HepG2 (cell line): ENCODE measurements around the gene ATRN. TPM values are rescaled to one million over a fixed set of nuclear protein-coding genes. Genes with fewer than 3 reads are reported as not detected.

Source experiments
- ATAC-seq: fragments of 200-7000 bp; cut with Tn5 transposase; 3 replicates; pipeline ENCODE4 v1.9.1; 2020; ENCODE audit warnings: mild to moderate bottlenecking, moderate library complexity
- BruUV-seq: library from RNA; stranded (reverse); fragments of 400-500 nt; replicated peaks from 2 replicates; lab custom pipeline; 2021; lab: Mats Ljungman, UMichigan
- CTCF ChIA-PET: fragments of 300-600 bp; formaldehyde crosslinking; extraction: SDS; loops from one replicate; lab custom pipeline; 2021; ENCODE audit warnings: low total read pairs, inconsistent platforms, low intra/inter-chr PET ratio; lab: Yijun Ruan, JAX
- POLR2A ChIA-PET: fragments of 350-600 bp; sonication (Branson Sonifier 250); formaldehyde crosslinking; loops from one replicate; lab custom pipeline; 2020; ENCODE audit warnings: antibody characterized with exemption, inconsistent platforms; lab: Yijun Ruan, JAX
- DNase-seq: peaks from one replicate; pipeline ENCODE4 v3.0.0-alpha.2; 2015; ENCODE audit warnings: low spot score
- FAIRE-seq: peaks from 3 replicates; lab custom pipeline; 2011; peaks lifted over from hg19 to GRCh38; lab: Jason Lieb, UNC
- H2AFZ ChIP-seq: one replicate; pipeline ENCODE4 v1.6.1; 2011; ENCODE audit warnings: low read length, inconsistent platforms
- H3K27ac ChIP-seq: fragments of 300-600 bp; 3 replicates; pipeline ENCODE4 v1.8.0; 2011; ENCODE audit warnings: mixed run types, mild to moderate bottlenecking, mixed read lengths, low read length, inconsistent platforms; ENCODE audit not compliant: insufficient read depth; ENCODE audit errors: extremely low read length
- H3K27me3 ChIP-seq, 2 experiments: fragments of 200-600 bp in 1 of 2; 2 replicates in 1 of 2; 3 replicates in 1 of 2; pipeline versions ENCODE4 v1.6.0 to v1.8.0; 2011; ENCODE audit warnings: low read length in 2 of 2, mild to moderate bottlenecking in 2 of 2, moderate library complexity in 2 of 2, inconsistent platforms in 1 of 2; ENCODE audit not compliant: insufficient read depth in 2 of 2, control insufficient read depth in 1 of 2
- H3K36me3 ChIP-seq, 2 experiments: fragments of 200-600 bp in 1 of 2; replicated peaks in 1 of 2; 2 replicates in 1 of 2; 3 replicates in 1 of 2; pipeline versions ENCODE4 v1.5.1 to v1.8.0; 2011; ENCODE audit warnings: low read length in 2 of 2, inconsistent platforms in 1 of 2; ENCODE audit not compliant: insufficient read depth in 2 of 2, control insufficient read depth in 1 of 2
- H3K4me1 ChIP-seq: 2 replicates; pipeline ENCODE4 v1.5.1; 2012; ENCODE audit warnings: low read length, inconsistent platforms; ENCODE audit not compliant: insufficient read depth
- H3K4me2 ChIP-seq: 2 replicates; pipeline ENCODE4 v1.6.0; 2011; ENCODE audit warnings: low read depth, low read length, inconsistent platforms
- H3K4me3 ChIP-seq, 3 experiments: fragments of 200-600 bp in 1 of 3; sonication (generic), shearing (Covaris generic) in 1 of 3; replicated peaks in 1 of 3; 2 replicates each; pipeline ENCODE4 v1.5.1; 2011 to 2016; ENCODE audit warnings: low read length in 3 of 3, inconsistent platforms in 2 of 3, low read depth in 2 of 3, mild to moderate bottlenecking in 2 of 3, control low read depth in 1 of 3, mixed read lengths in 1 of 3; ENCODE audit not compliant: insufficient read depth in 1 of 3
- H3K79me2 ChIP-seq: one replicate; pipeline ENCODE4 v1.6.1; 2011; ENCODE audit warnings: low read length, inconsistent platforms; ENCODE audit not compliant: insufficient read depth
- H3K9ac ChIP-seq: 2 replicates; pipeline ENCODE4 v1.6.0; 2011; ENCODE audit warnings: mild to moderate bottlenecking, low read depth, low read length, inconsistent platforms; ENCODE audit not compliant: insufficient read depth
- H3K9me3 ChIP-seq: 2 replicates; pipeline ENCODE4 v1.5.1; 2012; ENCODE audit warnings: mild to moderate bottlenecking, low read length
- H4K20me1 ChIP-seq: 2 replicates; pipeline ENCODE4 v1.6.0; 2011; ENCODE audit warnings: inconsistent platforms, mild to moderate bottlenecking, low read length, moderate library complexity; ENCODE audit not compliant: insufficient read depth
- CEBPG ChIP-seq: IDR thresholded peaks from 2 replicates; pipeline ENCODE4 v1.6.1; 2016
- GATA4 ChIP-seq: sonication (generic); IDR thresholded peaks from 2 replicates; pipeline ENCODE4 v1.6.1; 2016; ENCODE audit warnings: antibody characterized with exemption, low read depth, borderline replicate concordance
- HMG20B ChIP-seq: conservative IDR thresholded peaks from 2 replicates; pipeline ENCODE4 v1.6.1; 2016; ENCODE audit warnings: missing genetic modification reagents, missing compliant biosample characterization
- HNF4G ChIP-seq, 2 experiments: sonication (generic) in 1 of 2; formaldehyde crosslinking in 1 of 2; IDR thresholded peaks; 2 replicates each; pipeline versions ENCODE4 v1.4.0 to v1.6.1; 2011 to 2020; ENCODE audit warnings: borderline replicate concordance in 2 of 2, low read depth in 2 of 2, mild to moderate bottlenecking in 2 of 2, low read length in 1 of 2, missing genetic modification reagents in 1 of 2, moderate library complexity in 1 of 2
- KAT8 ChIP-seq: IDR thresholded peaks from 2 replicates; pipeline ENCODE4 v1.6.1; 2016; ENCODE audit warnings: missing genetic modification reagents, missing compliant biosample characterization
- NFAT5 ChIP-seq: sonication (generic); formaldehyde crosslinking; IDR thresholded peaks from 2 replicates; pipeline ENCODE4 v1.4.0; 2020; ENCODE audit warnings: missing genetic modification reagents
- PAF1 ChIP-seq: IDR thresholded peaks from 2 replicates; pipeline ENCODE4 v1.6.1; 2016; ENCODE audit warnings: missing genetic modification reagents, missing compliant biosample characterization
- POGZ ChIP-seq: sonication (generic); formaldehyde crosslinking; IDR thresholded peaks from 2 replicates; pipeline ENCODE4 v1.4.0; 2020; ENCODE audit warnings: mild to moderate bottlenecking, missing genetic modification reagents
- SMAD9 ChIP-seq: sonication (generic); formaldehyde crosslinking; IDR thresholded peaks from 2 replicates; pipeline ENCODE4 v1.5.1; 2020; ENCODE audit warnings: mild to moderate bottlenecking, missing genetic modification reagents
- TEAD3 ChIP-seq: optimal IDR thresholded peaks from 2 replicates; pipeline ENCODE3; 2016; ENCODE audit warnings: borderline replicate concordance
- ZNF350 ChIP-seq: sonication (generic); formaldehyde crosslinking; IDR thresholded peaks from 2 replicates; pipeline ENCODE4 v1.4.0; 2020; ENCODE audit warnings: mild to moderate bottlenecking, low read depth, missing genetic modification reagents, borderline replicate concordance
- ZNF432 ChIP-seq: sonication (generic); formaldehyde crosslinking; IDR thresholded peaks from 2 replicates; pipeline ENCODE4 v1.5.0; 2020; ENCODE audit warnings: missing genetic modification reagents, mild to moderate bottlenecking, borderline replicate concordance
- ZNF501 ChIP-seq: sonication (generic); formaldehyde crosslinking; IDR thresholded peaks from 2 replicates; pipeline ENCODE4 v1.5.1; 2020; ENCODE audit warnings: mild to moderate bottlenecking, moderate library complexity, missing genetic modification reagents
- ZSCAN31 ChIP-seq: sonication (generic); formaldehyde crosslinking; IDR thresholded peaks from 2 replicates; pipeline ENCODE4 v1.5.0; 2020; ENCODE audit warnings: low read depth, mild to moderate bottlenecking, missing genetic modification reagents
- WGBS: methylation state at CpG from one replicate; pipeline ENCODE4 v1.1.6; 2017; ENCODE audit warnings: low lambda C conversion rate; 5-methylcytosine and 5-hydroxymethylcytosine counted together
- in situ Hi-C: cut with HindIII; loops from 2 replicates; pipeline ENCODE4 v1.10.0; 2017; ENCODE audit warnings: low pct_unique_long_range_greater_than_20kb; ENCODE audit not compliant: extremely low pct_ligation_motif_present
- intact Hi-C: fragments of 100-400 bp; cut with micrococcal nuclease; formaldehyde crosslinking; loops from one replicate; pipeline ENCODE4 v1.10.0; 2022; ENCODE audit not compliant: unreplicated experiment
- polyA plus RNA-seq, 8 experiments: library from polyadenylated mRNA; depleted of rRNA in 3 of 8; stranded (reverse) in 7 of 8; unstranded in 1 of 8; fragments of >200 nt; fragmentation: Illumina TruSeq in 4 of 8; extraction: Trizol in 4 of 8; gene quantifications; 2 replicates each; pipeline versions ENCODE4 v1.2.1 to v1.2.3, GENCODE V29; 2011 to 2016; ENCODE audit warnings: low read depth in 4 of 8, missing spikeins in 1 of 8, mixed read lengths in 1 of 8; ENCODE audit not compliant: insufficient read depth in 1 of 8
- total RNA-seq, 5 experiments: library from RNA; depleted of rRNA; stranded (reverse); fragments of >200 nt; fragmentation: Illumina TruSeq; extraction: Trizol; gene quantifications; 2 replicates each; pipeline ENCODE4 v1.2.3, GENCODE V29; 2016; ENCODE audit warnings: low read depth in 1 of 5
- TF ChIP-seq, protein P1 (sequence below): IDR thresholded peaks from 2 replicates; pipeline ENCODE4 v1.6.1; 2016; ENCODE audit warnings: low read depth, borderline replicate concordance
- TF ChIP-seq, protein P2 (sequence below): fragments of 450-650 bp; IDR thresholded peaks from 2 replicates; pipeline ENCODE4 v1.6.1; 2017; ENCODE audit warnings: mild to moderate bottlenecking

The ATRN gene
- total and polyA plus RNA-seq, 2 of the 13 experiments (the other 11 are each of a cell fraction or from before 2014, with no cell fraction given), result 44.2 to 81.1 TPM

GRCh38 chr20:3663858-3664257 lies 193.0 kb downstream of the ATRN start:
- peaks cover 15% of the 10 kb centered on the region for H3K4me1 ChIP-seq
- CTCF ChIA-PET, result no interaction called here
- intact Hi-C loops (no loop called here), in situ Hi-C loops (no loop called here)
- H3K27ac ChIP-seq, result no peak overlapping the region
- no peaks in the 10 kb centered on the region for H4K20me1 ChIP-seq
- ATAC-seq (no peak), DNase-seq (no peak), FAIRE-seq (peak; percentile 49)
- H3K27me3 ChIP-seq, result peaks cover 13 to 41% of the 10 kb centered on the region in 2 experiments
- no peak overlapping the region for H3K4me2 ChIP-seq
- POLR2A ChIA-PET, result no interaction called here
- no peaks in the 10 kb centered on the region for H3K79me2 ChIP-seq
- 4% methylated on average over 2 of the region's 2 CpGs for WGBS
- H3K36me3 ChIP-seq, result no peaks in the 10 kb centered on the region
- no peaks in the 10 kb centered on the region for H3K9me3 ChIP-seq
- no peak overlapping the region for H3K9ac ChIP-seq
- no peak overlapping the region for H3K4me3 ChIP-seq
- no peak overlapping the region for H2AFZ ChIP-seq
- BruUV-seq, result no TSS peak
- no peak for TF ChIP-seq HMG20B (CRISPR knock-in tag)
- TF ChIP-seq ZNF350 (CRISPR knock-in tag), result no peak
- TF ChIP-seq CEBPG, result no peak
- TF ChIP-seq POGZ (CRISPR knock-in tag), result no peak
- TF ChIP-seq ZNF501 (CRISPR knock-in tag), result no peak
- TF ChIP-seq, protein P1, sequence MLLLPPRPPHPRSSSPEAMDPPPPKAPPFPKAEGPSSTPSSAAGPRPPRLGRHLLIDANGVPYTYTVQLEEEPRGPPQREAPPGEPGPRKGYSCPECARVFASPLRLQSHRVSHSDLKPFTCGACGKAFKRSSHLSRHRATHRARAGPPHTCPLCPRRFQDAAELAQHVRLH (CRISPR knock-in tag), result no peak
- TF ChIP-seq ZNF432, result no peak
- TF ChIP-seq GATA4, result no peak
- no peak for TF ChIP-seq ZSCAN31 (CRISPR knock-in tag)
- no peak for TF ChIP-seq KAT8
- TF ChIP-seq PAF1 (CRISPR knock-in tag), result no peak
- TF ChIP-seq TEAD3 (CRISPR knock-in tag), result no peak
- no peak for TF ChIP-seq HNF4G (IDR thresholded peaks at IDR 0.05; ENCODE audit: borderline replicate concordance, low read depth, low read length)
- no peak for TF ChIP-seq HNF4G (CRISPR knock-in tag; IDR thresholded peaks at IDR 0.05; ENCODE audit: borderline replicate concordance, low read depth)
- no peak for TF ChIP-seq SMAD9
- TF ChIP-seq NFAT5 (CRISPR knock-in tag), result no peak
- TF ChIP-seq, protein P2, sequence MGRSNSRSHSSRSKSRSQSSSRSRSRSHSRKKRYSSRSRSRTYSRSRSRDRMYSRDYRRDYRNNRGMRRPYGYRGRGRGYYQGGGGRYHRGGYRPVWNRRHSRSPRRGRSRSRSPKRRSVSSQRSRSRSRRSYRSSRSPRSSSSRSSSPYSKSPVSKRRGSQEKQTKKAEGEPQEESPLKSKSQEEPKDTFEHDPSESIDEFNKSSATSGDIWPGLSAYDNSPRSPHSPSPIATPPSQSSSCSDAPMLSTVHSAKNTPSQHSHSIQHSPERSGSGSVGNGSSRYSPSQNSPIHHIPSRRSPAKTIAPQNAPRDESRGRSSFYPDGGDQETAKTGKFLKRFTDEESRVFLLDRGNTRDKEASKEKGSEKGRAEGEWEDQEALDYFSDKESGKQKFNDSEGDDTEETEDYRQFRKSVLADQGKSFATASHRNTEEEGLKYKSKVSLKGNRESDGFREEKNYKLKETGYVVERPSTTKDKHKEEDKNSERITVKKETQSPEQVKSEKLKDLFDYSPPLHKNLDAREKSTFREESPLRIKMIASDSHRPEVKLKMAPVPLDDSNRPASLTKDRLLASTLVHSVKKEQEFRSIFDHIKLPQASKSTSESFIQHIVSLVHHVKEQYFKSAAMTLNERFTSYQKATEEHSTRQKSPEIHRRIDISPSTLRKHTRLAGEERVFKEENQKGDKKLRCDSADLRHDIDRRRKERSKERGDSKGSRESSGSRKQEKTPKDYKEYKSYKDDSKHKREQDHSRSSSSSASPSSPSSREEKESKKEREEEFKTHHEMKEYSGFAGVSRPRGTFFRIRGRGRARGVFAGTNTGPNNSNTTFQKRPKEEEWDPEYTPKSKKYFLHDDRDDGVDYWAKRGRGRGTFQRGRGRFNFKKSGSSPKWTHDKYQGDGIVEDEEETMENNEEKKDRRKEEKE, result no peak
